Stimulated activated CD8-positive, alpha-beta memory T cell treated with anti-CD3 and anti-CD28 coated beads, Interleukin-2, amount 100 ng/mL, for 1 hour (primary cell): ENCODE results near the gene TP53I11.
A peak's percentile ranks its signal among the peaks of the same experiment; 100 is the strongest.

Experiments used
- DNase-seq, 2 donors: peaks; one replicate each; pipeline ENCODE4 v3.0.0-alpha.2; 2020; ENCODE audit warnings: low read depth in 2 of 2

The TP53I11 gene, protein sequence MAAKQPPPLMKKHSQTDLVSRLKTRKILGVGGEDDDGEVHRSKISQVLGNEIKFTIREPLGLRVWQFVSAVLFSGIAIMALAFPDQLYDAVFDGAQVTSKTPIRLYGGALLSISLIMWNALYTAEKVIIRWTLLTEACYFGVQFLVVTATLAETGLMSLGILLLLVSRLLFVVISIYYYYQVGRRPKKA

GRCh38 chr11:44950625-44951476, at the start of gene TP53I11:
Gene TP53I11 (minus strand): TSS chr11:44950883. CDS start chr11:44938335, 12,548 bp downstream.
- peak in 1 of 2 donors; percentile 35 for DNase-seq

GRCh38 chr11:44999068-44999467, 48.4 kb upstream of the TP53I11 start:
- DNase-seq: no peak

DNA sequence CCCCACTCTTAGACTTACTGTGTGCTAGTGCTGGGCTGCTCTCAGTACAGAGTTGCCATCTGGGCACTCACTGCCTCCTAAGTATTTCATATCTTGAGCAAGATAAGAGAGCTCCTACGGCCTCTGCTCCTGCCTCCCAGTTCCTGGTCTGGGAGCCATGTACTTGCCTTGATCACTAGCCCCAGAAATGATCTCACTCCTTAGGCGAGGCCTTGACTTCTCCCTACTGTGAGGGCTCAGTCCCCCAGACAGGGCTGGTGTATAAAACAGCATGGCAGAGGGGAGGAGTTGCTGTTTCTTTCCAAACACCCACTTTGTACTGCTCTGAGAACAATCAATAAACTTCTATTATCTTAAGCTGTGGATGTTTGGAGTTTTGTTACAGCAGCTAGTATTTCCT, 47.4 kb upstream of the TP53I11 start:
- no peak for DNase-seq

- DNase-seq: no peak
These were observed 46.9 kb upstream of the TP53I11 start for GRCh38 chr11:44997566-44997965.

GRCh38 chr11:44994753-44995152, 44.1 kb upstream of the TP53I11 start:
- no peak for DNase-seq

DNA sequence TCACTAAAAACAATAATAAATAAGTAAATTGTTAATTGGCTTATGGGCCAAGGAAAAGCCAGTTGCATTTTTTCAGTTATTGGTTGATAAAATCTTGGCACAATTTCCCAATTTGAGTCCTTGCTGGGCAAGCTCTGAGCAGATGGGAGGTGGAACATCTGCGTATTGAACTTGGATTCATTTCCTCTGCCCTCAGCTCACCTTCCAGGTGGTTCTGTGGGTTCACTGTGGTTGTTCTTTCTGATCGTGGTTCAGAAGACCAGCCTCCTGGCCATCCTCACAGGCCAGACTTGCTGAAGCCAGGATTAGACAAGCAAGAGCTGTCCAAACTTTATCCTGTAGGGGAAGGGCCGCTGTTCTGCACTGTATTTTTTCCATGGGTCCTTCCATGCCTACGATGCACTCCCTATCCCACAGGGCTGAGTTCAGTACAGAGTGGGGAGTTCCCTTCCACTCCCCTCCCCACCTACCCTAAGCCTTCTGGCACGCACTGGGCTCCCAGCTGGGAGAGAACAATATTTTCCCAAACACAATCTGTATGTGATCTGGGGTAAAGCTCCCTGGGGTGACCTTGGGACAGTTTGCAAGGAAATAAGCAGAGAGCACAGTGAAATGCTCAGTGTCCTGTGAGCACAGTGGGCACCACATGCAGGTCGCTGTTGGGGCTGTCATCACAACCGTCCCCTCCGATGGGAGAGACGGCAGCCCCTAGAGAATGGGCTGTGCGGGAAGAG, 43.5 kb upstream of the TP53I11 start:
- no peak for DNase-seq

GRCh38 chr11:44992774-44993173, 42.1 kb upstream of the TP53I11 start:
- no peak for DNase-seq

DNA sequence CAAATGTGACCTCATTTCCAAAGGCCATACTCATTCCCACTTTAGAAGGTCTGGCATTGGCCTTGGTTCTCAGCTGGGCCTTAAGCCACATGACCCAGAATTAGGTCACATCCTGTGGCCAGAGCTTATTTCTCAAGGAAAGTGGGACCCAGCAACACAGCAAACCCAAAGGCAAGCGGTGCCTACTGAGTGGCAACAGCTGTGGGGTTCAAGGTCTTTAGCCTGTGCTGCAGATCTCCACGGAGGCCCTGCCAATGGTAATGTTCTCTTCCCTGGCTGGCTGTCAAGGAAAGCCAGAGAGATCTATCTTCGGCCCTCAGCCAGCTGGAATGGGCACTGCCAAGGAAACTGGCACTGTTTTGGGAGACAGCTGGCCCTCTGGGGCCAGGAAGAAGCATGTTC, 41.5 kb upstream of the TP53I11 start:
- no peak for DNase-seq

GRCh38 chr11:44990665-44991064, 40.0 kb upstream of the TP53I11 start:
- no peak for DNase-seq

- no peak for DNase-seq
These were observed 39.3 kb upstream of the TP53I11 start for GRCh38 chr11:44989831-44990566.

GRCh38 chr11:44988981-44989635, 38.4 kb upstream of the TP53I11 start:
- no peak for DNase-seq

- DNase-seq: no peak
These were observed 37.4 kb upstream of the TP53I11 start for GRCh38 chr11:44988111-44988510.

DNA sequence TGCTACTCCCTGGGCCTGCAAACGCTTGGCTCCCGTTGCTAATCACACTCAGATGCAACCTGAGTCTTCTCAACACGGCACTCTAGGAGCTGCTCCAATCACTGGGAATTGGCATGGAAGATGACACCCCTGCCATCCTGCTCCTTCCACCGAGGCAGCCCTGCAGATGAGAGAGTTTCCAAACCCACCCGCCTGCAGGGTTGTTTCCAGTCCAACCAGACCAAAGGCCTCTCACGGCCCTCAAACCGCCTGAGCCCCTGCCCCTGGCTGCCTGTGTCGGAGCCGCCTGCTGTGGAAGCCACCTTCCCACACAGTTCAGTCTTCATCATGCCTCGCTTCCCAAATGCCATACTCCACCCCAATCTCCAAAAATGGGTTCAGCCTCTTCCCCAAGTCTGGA, 36.8 kb upstream of the TP53I11 start:
- no peak for DNase-seq

- no peak for DNase-seq
These were observed 35.6 kb upstream of the TP53I11 start for GRCh38 chr11:44986315-44986714.

DNA sequence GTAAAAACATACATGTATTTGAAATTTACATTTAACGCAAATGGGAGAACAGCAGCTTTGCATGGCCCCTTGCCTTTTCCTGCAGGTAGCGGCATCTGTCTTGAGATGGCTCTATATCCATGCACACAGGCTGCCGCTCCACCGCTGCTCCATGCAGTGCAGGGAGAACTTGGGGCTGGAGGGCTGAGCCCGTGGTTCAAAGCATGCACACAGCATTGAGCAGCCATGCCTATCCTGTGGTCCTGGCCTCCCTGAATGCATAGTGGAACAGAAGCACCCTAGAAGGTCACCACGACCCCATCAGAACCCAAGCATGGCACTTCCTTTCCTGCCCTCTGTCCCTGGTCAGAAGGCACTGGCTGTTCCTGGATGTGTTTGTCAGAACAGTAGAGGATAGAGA, 35.0 kb upstream of the TP53I11 start:
- no peak for DNase-seq

DNA sequence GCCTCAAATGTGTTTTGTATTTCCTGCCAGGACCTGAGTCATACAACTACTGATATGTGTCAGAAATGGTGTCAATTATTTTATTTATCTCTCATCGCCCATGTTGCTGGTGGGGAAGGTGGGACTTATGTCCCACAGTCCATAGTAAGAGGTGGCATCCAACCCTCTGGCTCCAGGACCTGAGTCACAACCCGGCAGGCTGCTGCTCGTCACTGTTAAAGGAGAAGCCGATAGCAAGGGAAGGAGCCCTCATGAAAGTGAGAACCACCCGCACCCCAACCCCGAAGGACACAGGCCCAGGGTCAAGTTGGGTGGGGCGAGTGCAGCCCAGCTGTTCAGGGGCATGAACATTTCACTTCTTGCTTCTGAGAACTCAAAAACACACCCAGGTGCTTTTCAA, 33.1 kb upstream of the TP53I11 start:
- DNase-seq: no peak

GRCh38 chr11:44982496-44983062, 31.9 kb upstream of the TP53I11 start:
- no peak for DNase-seq

GRCh38 chr11:44980533-44981427, 30.1 kb upstream of the TP53I11 start:
- DNase-seq: no peak

DNA sequence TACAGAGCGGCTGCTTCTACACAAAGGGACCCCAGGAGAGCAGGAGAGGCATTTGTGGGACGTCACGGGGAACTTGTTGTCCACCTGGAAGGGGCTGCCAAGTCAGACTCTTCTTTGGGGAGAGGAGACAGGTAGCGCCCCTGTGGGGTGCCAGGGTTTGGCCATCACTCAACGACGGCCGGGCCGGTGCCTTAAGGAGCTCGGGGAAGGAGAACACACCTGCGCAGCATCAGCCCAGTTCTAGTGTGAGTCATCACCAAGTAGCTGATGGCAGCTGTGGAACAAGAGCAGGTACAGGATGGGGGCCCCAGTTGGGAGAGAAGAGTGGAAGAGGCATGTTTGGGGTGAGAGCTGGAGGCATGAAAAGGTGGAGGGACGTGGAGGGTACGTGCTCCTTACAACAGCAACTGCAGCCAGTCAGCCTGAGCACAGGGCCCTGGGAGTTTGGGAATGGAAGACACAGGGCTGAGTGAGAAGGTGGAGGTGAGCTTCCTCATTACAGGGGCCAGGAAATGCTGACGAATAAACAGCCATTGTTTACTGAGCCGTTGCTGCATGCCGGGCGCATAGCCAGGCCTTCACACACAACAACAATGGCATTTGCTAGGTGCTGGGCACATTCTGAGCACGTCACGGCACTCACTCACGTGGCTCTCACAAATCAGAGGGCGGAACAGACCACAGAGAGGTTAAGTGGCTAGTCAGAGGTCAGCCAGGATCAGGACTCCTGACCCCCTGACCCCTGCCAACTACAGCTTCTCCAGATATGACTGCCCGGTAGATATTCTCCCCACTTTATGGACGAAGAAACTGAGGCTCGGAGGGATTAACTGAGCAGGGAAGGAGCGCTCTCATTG, 29.1 kb upstream of the TP53I11 start:
- DNase-seq: no peak
